ENCODE results near the gene VWA3B.

GRCh38 chr2:98201576-98201975, 114.6 kb downstream of the VWA3B start:
- TF ChIP-seq POLR2A (IDR thresholded peaks at IDR 0.05) (no peak), CTCF (IDR thresholded peaks at IDR 0.05) (no peak)
